Endodermal cell (in vitro differentiated cells): ENCODE measurements around the gene AKAP13. TPM values are rescaled to one million over a fixed set of nuclear protein-coding genes. Genes with fewer than 3 reads are reported as not detected.

Source experiments
- DNase-seq: peaks from one replicate; pipeline ENCODE4 v3.0.0-alpha.2; 2017
- H3K27ac ChIP-seq: 2 replicates; pipeline ENCODE4 v1.5.1; 2013; ENCODE audit warnings: mild to moderate bottlenecking, low read depth, low read length, moderate library complexity
- H3K27me3 ChIP-seq: 2 replicates; pipeline ENCODE4 v1.6.1; 2013; ENCODE audit warnings: mild to moderate bottlenecking, low read length, moderate library complexity; ENCODE audit not compliant: insufficient read depth, control insufficient read depth, poor library complexity, severe bottlenecking
- H3K36me3 ChIP-seq: 2 replicates; pipeline ENCODE4 v1.7.0; 2013; ENCODE audit warnings: mild to moderate bottlenecking, low read length, moderate library complexity; ENCODE audit not compliant: control insufficient read depth, insufficient read depth
- H3K4me1 ChIP-seq: one replicate; pipeline ENCODE4 v1.7.0; 2013; ENCODE audit warnings: low read length; ENCODE audit not compliant: control insufficient read depth, insufficient read depth
- H3K4me3 ChIP-seq: 2 replicates; pipeline ENCODE4 v1.5.1; 2013; ENCODE audit warnings: mild to moderate bottlenecking, low read length, moderate library complexity
- H3K9ac ChIP-seq: 2 replicates; pipeline ENCODE4 v1.6.1; 2013; ENCODE audit warnings: mild to moderate bottlenecking, low read length, moderate library complexity; ENCODE audit not compliant: poor library complexity, severe bottlenecking; ENCODE audit errors: extremely low read depth
- H3K9me3 ChIP-seq: 2 replicates; pipeline ENCODE4 v1.6.1; 2013; ENCODE audit warnings: mild to moderate bottlenecking, low read length, moderate library complexity; ENCODE audit not compliant: control insufficient read depth
- H3K27ac Mint-ChIP-seq: 2 replicates; pipeline ENCODE4 v1.8.0; 2020; ENCODE audit warnings: mixed read lengths
- H3K27me3 Mint-ChIP-seq: 2 replicates; pipeline ENCODE4 v1.8.0; 2021; ENCODE audit warnings: mild to moderate bottlenecking, mixed read lengths; ENCODE audit not compliant: insufficient read depth
- H3K36me3 Mint-ChIP-seq: 2 replicates; pipeline ENCODE4 v1.8.0; 2020; ENCODE audit warnings: low read depth, mixed read lengths
- H3K4me1 Mint-ChIP-seq: 2 replicates; pipeline ENCODE4 v1.8.0; 2020; ENCODE audit warnings: mixed read lengths
- H3K4me3 Mint-ChIP-seq: 2 replicates; pipeline ENCODE4 v1.8.0; 2020; ENCODE audit warnings: mild to moderate bottlenecking, moderate library complexity, mixed read lengths
- H3K9me3 Mint-ChIP-seq: 2 replicates; pipeline ENCODE4 v1.8.0; 2020; ENCODE audit warnings: mild to moderate bottlenecking, mixed read lengths
- CTCF ChIP-seq: fragments of 200-600 bp; sonication (generic); conservative IDR thresholded peaks from 2 replicates; pipeline ENCODE4 v1.5.0; 2021; ENCODE audit warnings: antibody characterized with exemption, mild to moderate bottlenecking
- WGBS, 2 experiments: methylation state at CpG; one replicate each; pipeline versions ENCODE4 v1.1.5 to v1.1.7; 2013; ENCODE audit warnings: missing lambda C conversion rate in 2 of 2, mixed read lengths in 1 of 2; ENCODE audit not compliant: insufficient coverage in 1 of 2, insufficient read length in 1 of 2; 5-methylcytosine and 5-hydroxymethylcytosine counted together
- total RNA-seq, 2 donors: library from RNA; stranded (reverse); fragmentation: NEBNext Ultra II Directional in 1 of 2; extraction: Animal tissue kit (Norgen Biotek cat#: 25700) in 1 of 2; gene quantifications; 2 replicates in 1 of 2; 3 replicates in 1 of 2; pipeline ENCODE4 v1.2.1, GENCODE V29; 2021

AKAP13 gene
- total RNA-seq, 2 donors from 2014 or later, result 115 to 131 TPM

GRCh38 chr15:85768595-85769168 lies 388.3 kb downstream of the AKAP13 start:
- no peaks in the 10 kb centered on the region for H3K27me3 ChIP-seq
- no peak overlapping the region for H3K9ac ChIP-seq
- H3K9me3 ChIP-seq, result no peaks in the 10 kb centered on the region
- no peak overlapping the region for H3K4me3 ChIP-seq
- Mint-ChIP-seq H3K36me3 (peaks cover 16% of the 10 kb centered on the region), H3K9me3 (no peaks in the 10 kb centered on the region), H3K27me3 (no peaks in the 10 kb centered on the region), H3K4me3 (no peak overlapping the region), H3K27ac (no peak overlapping the region), H3K4me1 (peaks cover 10% of the 10 kb centered on the region)
- 96 to 98% methylated on average over 22 to 32 of the region's 32 CpGs for WGBS, 2 experiments
- DNase-seq, result no peak
- peaks cover 5% of the 10 kb centered on the region for H3K36me3 ChIP-seq
- H3K27ac ChIP-seq, result no peak overlapping the region
- peaks cover 4% of the 10 kb centered on the region for H3K4me1 ChIP-seq
- TF ChIP-seq CTCF, result no peak

GRCh38 chr15:85769182-85769900 lies 388.9 kb downstream of the AKAP13 start:
- Histone ChIP-seq H3K36me3 (peaks cover 5% of the 10 kb centered on the region), H3K9me3 (no peaks in the 10 kb centered on the region), H3K4me1 (peaks cover 4% of the 10 kb centered on the region), H3K4me3 (no peak overlapping the region), H3K9ac (no peak overlapping the region), H3K27ac (no peak overlapping the region), H3K27me3 (no peaks in the 10 kb centered on the region)
- Mint-ChIP-seq H3K4me1 (peaks cover 10% of the 10 kb centered on the region), H3K27me3 (no peaks in the 10 kb centered on the region), H3K36me3 (peaks cover 16% of the 10 kb centered on the region), H3K9me3 (no peaks in the 10 kb centered on the region), H3K4me3 (no peak overlapping the region), H3K27ac (peak overlapping the region; percentile 21)
- 95 to 99% methylated on average over 38 to 42 of the region's 42 CpGs for WGBS, 2 experiments
- no peak for TF ChIP-seq CTCF
- no peak for DNase-seq

- Mint-ChIP-seq H3K27ac (peak overlapping the region; percentile 68), H3K4me3 (no peak overlapping the region), H3K9me3 (no peaks in the 10 kb centered on the region), H3K27me3 (no peaks in the 10 kb centered on the region), H3K36me3 (peaks cover 17% of the 10 kb centered on the region), H3K4me1 (peaks cover 10% of the 10 kb centered on the region)
- H3K4me3 ChIP-seq, result no peak overlapping the region
- H3K36me3 ChIP-seq, result peaks cover 5% of the 10 kb centered on the region
- no peak for DNase-seq
- 95% methylated on average over 14 to 21 of the region's 21 CpGs for WGBS, 2 experiments
- no peak overlapping the region for H3K9ac ChIP-seq
- no peaks in the 10 kb centered on the region for H3K9me3 ChIP-seq
- H3K4me1 ChIP-seq, result peaks cover 4% of the 10 kb centered on the region
- H3K27ac ChIP-seq, result peak overlapping the region; percentile 6
- TF ChIP-seq CTCF, result no peak
- no peaks in the 10 kb centered on the region for H3K27me3 ChIP-seq
These were observed 390.0 kb downstream of the AKAP13 start for GRCh38 chr15:85770096-85771041.
